ENCODE measurements around the gene NOP16. TPM values are rescaled to one million over a fixed set of nuclear protein-coding genes. Genes with fewer than 3 reads are reported as not detected.
A peak's percentile ranks its signal among the peaks of the same experiment; 100 is the strongest.

NOP16 gene
- total RNA-seq, 6 donors from 2014 or later, result 3.1 to 25.4 (median 12.1) TPM

GRCh38 chr5:176394096-176394495, 5.7 kb upstream of the NOP16 start:
- TF ChIP-seq POLR2AphosphoS5 (IDR thresholded peaks at IDR 0.05), result no peak
- no peak for TF ChIP-seq EP300 (IDR thresholded peaks at IDR 0.05)
- no peak for TF ChIP-seq POLR2A (IDR thresholded peaks at IDR 0.05)
- TF ChIP-seq, protein P1, sequence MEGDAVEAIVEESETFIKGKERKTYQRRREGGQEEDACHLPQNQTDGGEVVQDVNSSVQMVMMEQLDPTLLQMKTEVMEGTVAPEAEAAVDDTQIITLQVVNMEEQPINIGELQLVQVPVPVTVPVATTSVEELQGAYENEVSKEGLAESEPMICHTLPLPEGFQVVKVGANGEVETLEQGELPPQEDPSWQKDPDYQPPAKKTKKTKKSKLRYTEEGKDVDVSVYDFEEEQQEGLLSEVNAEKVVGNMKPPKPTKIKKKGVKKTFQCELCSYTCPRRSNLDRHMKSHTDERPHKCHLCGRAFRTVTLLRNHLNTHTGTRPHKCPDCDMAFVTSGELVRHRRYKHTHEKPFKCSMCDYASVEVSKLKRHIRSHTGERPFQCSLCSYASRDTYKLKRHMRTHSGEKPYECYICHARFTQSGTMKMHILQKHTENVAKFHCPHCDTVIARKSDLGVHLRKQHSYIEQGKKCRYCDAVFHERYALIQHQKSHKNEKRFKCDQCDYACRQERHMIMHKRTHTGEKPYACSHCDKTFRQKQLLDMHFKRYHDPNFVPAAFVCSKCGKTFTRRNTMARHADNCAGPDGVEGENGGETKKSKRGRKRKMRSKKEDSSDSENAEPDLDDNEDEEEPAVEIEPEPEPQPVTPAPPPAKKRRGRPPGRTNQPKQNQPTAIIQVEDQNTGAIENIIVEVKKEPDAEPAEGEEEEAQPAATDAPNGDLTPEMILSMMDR (IDR thresholded peaks at IDR 0.05), result no peak
- 90 to 94% methylated on average over 6 to 9 of the region's 9 CpGs for WGBS, 2 donors
- H3K27ac ChIP-seq, result no peak overlapping the region

GRCh38 chr5:176392526-176392925, 4.1 kb upstream of the NOP16 start:
- no peaks in the 10 kb centered on the region for H3K27me3 ChIP-seq
- H3K4me3 ChIP-seq, result no peak overlapping the region
- TF ChIP-seq POLR2A (IDR thresholded peaks at IDR 0.05) (no peak), EP300 (IDR thresholded peaks at IDR 0.05) (no peak), POLR2AphosphoS5 (IDR thresholded peaks at IDR 0.05) (no peak)
- TF ChIP-seq, protein P1 (IDR thresholded peaks at IDR 0.05), result no peak
- peaks cover 0 to 61% (median 36%) of the 10 kb centered on the region in 4 donors for H3K36me3 ChIP-seq
- H3K4me1 ChIP-seq, result peaks cover 7 to 23% (median 13%) of the 10 kb centered on the region in 4 donors
- no peak overlapping the region for H3K27ac ChIP-seq
- peak in 1 of 2 donors; percentile 70 for DNase-seq
- 94 to 98% methylated on average over 6 to 11 of the region's 11 CpGs for WGBS, 2 donors
- ATAC-seq (ENCODE audit: low FRiP score in 2 of 2), result no peak
- H3K9me3 ChIP-seq, result no peaks in the 10 kb centered on the region

More at GRCh38 chr5:176394096-176394495, 5.7 kb upstream of the NOP16 start:
- H3K27me3 ChIP-seq, result no peaks in the 10 kb centered on the region
- ATAC-seq (ENCODE audit: low FRiP score in 2 of 2), result no peak
- H3K4me3 ChIP-seq, result no peak overlapping the region
- H3K36me3 ChIP-seq, result peaks cover 0 to 72% (median 39%) of the 10 kb centered on the region in 4 donors
- DNase-seq, result no peak
- H3K9me3 ChIP-seq, result no peaks in the 10 kb centered on the region
- peaks cover 5 to 15% (median 9%) of the 10 kb centered on the region in 4 donors for H3K4me1 ChIP-seq

DNA sequence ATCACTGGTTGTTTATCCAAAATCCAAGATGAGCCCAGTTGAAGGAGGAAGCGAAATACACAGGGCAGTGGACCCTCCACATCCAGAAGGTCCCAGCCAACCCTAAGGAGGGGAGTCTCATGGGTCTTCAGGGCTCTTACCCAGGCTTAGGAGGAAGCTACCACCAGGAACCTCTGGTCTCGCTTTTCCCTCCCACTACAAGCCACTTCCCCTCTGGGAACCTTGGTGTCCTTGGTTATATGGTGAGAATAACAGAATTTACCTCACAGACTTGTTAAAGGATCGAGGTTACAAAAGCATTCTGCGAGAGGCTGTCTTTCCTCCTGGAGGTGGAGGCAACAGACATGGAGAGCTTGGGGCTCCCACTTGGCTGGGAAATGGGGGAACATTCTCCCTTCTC, 3.6 kb upstream of the NOP16 start:
- Histone ChIP-seq H3K9me3 (no peaks in the 10 kb centered on the region), H3K27ac (no peak overlapping the region), H3K4me3 (no peak overlapping the region), H3K4me1 (peaks cover 12 to 28% (median 18%) of the 10 kb centered on the region in 4 donors), H3K36me3 (peaks cover 0 to 58% (median 35%) of the 10 kb centered on the region in 4 donors), H3K27me3 (no peaks in the 10 kb centered on the region)
- TF ChIP-seq POLR2AphosphoS5 (IDR thresholded peaks at IDR 0.05), result no peak
- TF ChIP-seq POLR2A (IDR thresholded peaks at IDR 0.05), result no peak
- TF ChIP-seq, protein P1 (IDR thresholded peaks at IDR 0.05), result no peak
- TF ChIP-seq EP300 (IDR thresholded peaks at IDR 0.05), result no peak
- ATAC-seq (ENCODE audit: low FRiP score in 2 of 2) (no peak), DNase-seq (no peak)
- WGBS, 2 donors, result 68 to 74% methylated on average over 4 of the region's 4 CpGs

- peaks cover 0 to 52% (median 33%) of the 10 kb centered on the region in 4 donors for H3K36me3 ChIP-seq
- H3K27ac ChIP-seq, result no peak overlapping the region
- ATAC-seq (ENCODE audit: low FRiP score in 2 of 2), result no peak
- H3K9me3 ChIP-seq, result no peaks in the 10 kb centered on the region
- 97 to 98% methylated on average over 4 of the region's 4 CpGs for WGBS, 2 donors
- H3K4me3 ChIP-seq, result no peak overlapping the region
- DNase-seq, result no peak
- TF ChIP-seq POLR2A (IDR thresholded peaks at IDR 0.05) (no peak), EP300 (IDR thresholded peaks at IDR 0.05) (no peak), POLR2AphosphoS5 (IDR thresholded peaks at IDR 0.05) (no peak)
- TF ChIP-seq, protein P1 (IDR thresholded peaks at IDR 0.05), result no peak
- H3K27me3 ChIP-seq, result no peaks in the 10 kb centered on the region
- peaks cover 15 to 34% (median 20%) of the 10 kb centered on the region in 4 donors for H3K4me1 ChIP-seq
Observed at GRCh38 chr5:176391479-176391878, 3.1 kb upstream of the NOP16 start.

Measured in upper lobe of left lung (tissue), 6 donors.